IMR-90 (cell line): Measurements from ENCODE around the gene UBAC1. TPM values are rescaled to one million over a fixed set of nuclear protein-coding genes. Genes with fewer than 3 reads are reported as not detected.

Source experiments
- ATAC-seq: fragments of 200-7000 bp; cut with Tn5 transposase; 2 replicates; pipeline ENCODE4 v1.9.1; 2020; ENCODE audit warnings: low read depth, mild to moderate bottlenecking, moderate library complexity
- BruUV-seq: library from RNA; stranded (reverse); fragments of 400-500 nt; replicated peaks from 2 replicates; lab custom pipeline; 2021; lab: Mats Ljungman, UMichigan
- CTCF ChIA-PET: fragments of 300-600 bp; formaldehyde crosslinking; extraction: SDS; loops from one replicate; lab custom pipeline; 2021; ENCODE audit warnings: antibody characterized with exemption; lab: Yijun Ruan, JAX
- POLR2A ChIA-PET: fragments of 300-600 bp; sonication (Branson Sonifier 250); formaldehyde crosslinking; loops from one replicate; lab custom pipeline; 2022; ENCODE audit warnings: antibody characterized with exemption; ENCODE audit not compliant: unreplicated experiment; lab: Charles Lee
- DNase-seq: peaks from one replicate; pipeline ENCODE4 v3.0.0; 2013
- H2AFZ ChIP-seq: replicated peaks from 2 replicates; pipeline ENCODE3; 2013; ENCODE audit warnings: low read length, mild to moderate bottlenecking; ENCODE audit not compliant: poor library complexity
- H2AK5ac ChIP-seq: 2 replicates; pipeline ENCODE4 v1.6.1; 2013; ENCODE audit warnings: low read depth, low read length, inconsistent platforms
- H2AK9ac ChIP-seq: replicated peaks from 2 replicates; pipeline ENCODE3; 2013; ENCODE audit warnings: mild to moderate bottlenecking, low read depth, low read length, moderate library complexity; ENCODE audit not compliant: poor library complexity
- H2BK120ac ChIP-seq: 2 replicates; pipeline ENCODE4 v1.6.1; 2013; ENCODE audit warnings: low read depth, low read length, inconsistent platforms
- H2BK15ac ChIP-seq: 3 replicates; pipeline ENCODE4 v1.6.1; 2013; ENCODE audit warnings: low read depth, low read length, inconsistent platforms
- H2BK20ac ChIP-seq: 2 replicates; pipeline ENCODE4 v1.6.1; 2013; ENCODE audit warnings: low read depth, mild to moderate bottlenecking, inconsistent platforms, low read length, moderate library complexity
- H2BK5ac ChIP-seq: 2 replicates; pipeline ENCODE4 v1.6.1; 2013; ENCODE audit warnings: mild to moderate bottlenecking, low read depth, low read length, inconsistent platforms; ENCODE audit not compliant: poor library complexity, severe bottlenecking
- H3K14ac ChIP-seq: replicated peaks from 2 replicates; pipeline ENCODE4 v1.6.1; 2013; ENCODE audit warnings: low read depth, low read length, inconsistent platforms
- H3K18ac ChIP-seq: 2 replicates; pipeline ENCODE4 v1.6.1; 2013; ENCODE audit warnings: low read depth, low read length, control low read depth
- H3K23ac ChIP-seq: 2 replicates; pipeline ENCODE4 v1.6.1; 2013; ENCODE audit warnings: low read depth, low read length, inconsistent platforms
- H3K27ac ChIP-seq: 2 replicates; pipeline ENCODE4 v1.5.1; 2013; ENCODE audit warnings: mild to moderate bottlenecking, control low read depth, low read length; ENCODE audit not compliant: insufficient read depth
- H3K27me3 ChIP-seq: 2 replicates; pipeline ENCODE4 v1.6.1; 2013; ENCODE audit warnings: low read length; ENCODE audit not compliant: control insufficient read depth, insufficient read depth
- H3K36me3 ChIP-seq: 2 replicates; pipeline ENCODE4 v1.6.1; 2013; ENCODE audit warnings: low read length, mixed read lengths; ENCODE audit not compliant: control insufficient read depth, insufficient read depth
- H3K4ac ChIP-seq: 2 replicates; pipeline ENCODE4 v1.6.1; 2013; ENCODE audit warnings: low read depth, low read length, inconsistent platforms
- H3K4me1 ChIP-seq: 2 replicates; pipeline ENCODE4 v1.6.1; 2013; ENCODE audit warnings: low read length, mixed read lengths; ENCODE audit not compliant: control insufficient read depth, insufficient read depth
- H3K4me2 ChIP-seq: 2 replicates; pipeline ENCODE4 v1.6.1; 2013; ENCODE audit warnings: low read depth, mild to moderate bottlenecking, control low read depth, low read length, moderate library complexity
- H3K4me3 ChIP-seq: 2 replicates; pipeline ENCODE4 v1.5.1; 2013; ENCODE audit warnings: low read depth, mild to moderate bottlenecking, control low read depth, low read length, moderate library complexity; ENCODE audit not compliant: insufficient read depth
- H3K56ac ChIP-seq: 2 replicates; pipeline ENCODE4 v1.6.1; 2013; ENCODE audit warnings: low read length, inconsistent platforms; ENCODE audit not compliant: insufficient read depth; ENCODE audit errors: extremely low read depth
- H3K79me1 ChIP-seq, 2 experiments: 2 replicates each; pipeline ENCODE4 v1.6.1; 2013; ENCODE audit warnings: low read length in 2 of 2, inconsistent platforms in 1 of 2, low read depth in 1 of 2
- H3K9ac ChIP-seq: 2 replicates; pipeline ENCODE4 v1.6.1; 2013; ENCODE audit warnings: low read depth, low read length, control low read depth
- H3K9me1 ChIP-seq: 2 replicates; pipeline ENCODE4 v1.6.1; 2013; ENCODE audit warnings: low read length, inconsistent platforms; ENCODE audit not compliant: insufficient read depth
- H3K9me3 ChIP-seq: 2 replicates; pipeline ENCODE4 v1.6.1; 2013; ENCODE audit warnings: low read length; ENCODE audit not compliant: control insufficient read depth, insufficient read depth
- H4K20me1 ChIP-seq: 2 replicates; pipeline ENCODE4 v1.6.1; 2013; ENCODE audit warnings: low read length, inconsistent platforms; ENCODE audit not compliant: insufficient read depth
- H4K5ac ChIP-seq: 2 replicates; pipeline ENCODE4 v1.6.1; 2013; ENCODE audit warnings: mild to moderate bottlenecking, low read depth, low read length, control low read depth
- H4K8ac ChIP-seq, 2 experiments: 2 replicates each; pipeline ENCODE4 v1.6.1; 2013; ENCODE audit warnings: low read depth in 2 of 2, low read length in 2 of 2, control low read depth in 1 of 2, inconsistent platforms in 1 of 2
- H4K91ac ChIP-seq: 2 replicates; pipeline ENCODE4 v1.6.1; 2013; ENCODE audit warnings: low read depth, low read length, inconsistent platforms; ENCODE audit not compliant: insufficient read depth
- BHLHE40 ChIP-seq: fragments of 150-350 bp; IDR thresholded peaks from 2 replicates; pipeline ENCODE4 v1.6.1; 2016; ENCODE audit warnings: mild to moderate bottlenecking, low read depth, low read length
- CEBPB ChIP-seq: IDR thresholded peaks from 2 replicates; pipeline ENCODE4 v1.6.1; 2012; ENCODE audit warnings: low read depth, low read length, improper control_type of control experiment
- CHD1 ChIP-seq: IDR thresholded peaks from 2 replicates; pipeline ENCODE4 v1.6.1; 2012; ENCODE audit warnings: low read depth, low read length, improper control_type of control experiment
- ELK1 ChIP-seq: fragments of 150-350 bp; IDR thresholded peaks from 2 replicates; pipeline ENCODE4 v1.6.1; 2016; ENCODE audit warnings: low read depth, mild to moderate bottlenecking, low read length, moderate library complexity, borderline replicate concordance
- FOS ChIP-seq: fragments of 150-350 bp; IDR thresholded peaks from 2 replicates; pipeline ENCODE4 v1.6.1; 2016; ENCODE audit warnings: low read depth, low read length
- MAFK ChIP-seq: IDR thresholded peaks from 2 replicates; pipeline ENCODE4 v1.6.1; 2012; ENCODE audit warnings: low read depth, low read length, improper control_type of control experiment
- MAZ ChIP-seq: IDR thresholded peaks from 2 replicates; pipeline ENCODE4 v1.6.1; 2012; ENCODE audit warnings: low read depth, mild to moderate bottlenecking, low read length, improper control_type of control experiment, moderate library complexity, borderline replicate concordance
- MXI1 ChIP-seq: IDR thresholded peaks from 2 replicates; pipeline ENCODE4 v1.6.1; 2012; ENCODE audit warnings: low read depth, mild to moderate bottlenecking, low read length, moderate library complexity, borderline replicate concordance
- NFE2L2 ChIP-seq: fragments of 150-350 bp; IDR thresholded peaks from 2 replicates; pipeline ENCODE4 v1.6.1; 2016; ENCODE audit warnings: low read depth, mild to moderate bottlenecking, low read length
- POLR2A ChIP-seq: IDR thresholded peaks from 2 replicates; pipeline ENCODE4 v1.6.1; 2012; ENCODE audit warnings: mild to moderate bottlenecking, low read depth, low read length
- RAD21 ChIP-seq: IDR thresholded peaks from 2 replicates; pipeline ENCODE4 v1.6.1; 2012; ENCODE audit warnings: low read length, improper control_type of control experiment
- RCOR1 ChIP-seq: IDR thresholded peaks from 2 replicates; pipeline ENCODE4 v1.6.1; 2012; ENCODE audit warnings: mild to moderate bottlenecking, low read length, improper control_type of control experiment; ENCODE audit not compliant: insufficient replicate concordance
- RFX5 ChIP-seq: IDR thresholded peaks from 2 replicates; pipeline ENCODE4 v1.8.0; 2012; ENCODE audit warnings: low read depth, mild to moderate bottlenecking, low read length, moderate library complexity
- SMC3 ChIP-seq: fragments of 150-350 bp; IDR thresholded peaks from 2 replicates; pipeline ENCODE4 v1.6.1; 2016; ENCODE audit warnings: low read depth, mild to moderate bottlenecking, antibody characterized with exemption, low read length, moderate library complexity
- USF2 ChIP-seq: fragments of 150-350 bp; IDR thresholded peaks from 2 replicates; pipeline ENCODE4 v1.6.1; 2017; ENCODE audit warnings: mild to moderate bottlenecking, antibody characterized with exemption, low read length, low read depth
- WGBS, 2 experiments: methylation state at CpG; one replicate each; pipeline versions ENCODE4 v1.1.5 to v1.1.7; 2013; ENCODE audit warnings: missing lambda C conversion rate in 2 of 2; ENCODE audit not compliant: insufficient read length in 1 of 2; ENCODE audit errors: extremely low coverage in 2 of 2; 5-methylcytosine and 5-hydroxymethylcytosine counted together
- dilution Hi-C: fragments of 300-500 bp; cut with HindIII; formaldehyde crosslinking; loops from one replicate; pipeline ENCODE4 v1.14.3; 2018; ENCODE audit warnings: low sequenced_read_pairs; ENCODE audit not compliant: unreplicated experiment
- in situ Hi-C: fragments of 300-500 bp; cut with MboI; formaldehyde crosslinking; loops from 3 replicates; pipeline ENCODE4 v1.14.3; 2019; ENCODE audit warnings: low sequenced_read_pairs, inconsistent platforms, mixed read lengths
- intact Hi-C: fragments of 100-400 bp; cut with micrococcal nuclease; formaldehyde crosslinking; loops from 2 replicates; pipeline ENCODE4 v1.10.0; 2022
- polyA plus RNA-seq, 3 experiments: library from polyadenylated mRNA; depleted of rRNA; stranded (reverse); fragments of >200 nt; gene quantifications; 2 replicates each; pipeline ENCODE4 v1.2.3, GENCODE V29; 2012; ENCODE audit warnings: low replicate concordance in 1 of 3
- total RNA-seq: library from RNA; depleted of rRNA; stranded (reverse); fragments of >200 nt; gene quantifications from 2 replicates; pipeline ENCODE4 v1.2.3, GENCODE V29; 2012
- TF ChIP-seq, protein P1 (sequence below): conservative IDR thresholded peaks from 2 replicates; pipeline ENCODE4 v1.5.1; 2012; ENCODE audit warnings: mild to moderate bottlenecking, low read depth, low read length, improper control_type of control experiment

Gene UBAC1
- total and polyA plus RNA-seq, 2 of the 4 experiments (the other 2 are of a cell fraction), result 25.3 to 33.9 TPM

- Histone ChIP-seq H2AFZ (no peak overlapping the region), H2BK120ac (no peak overlapping the region), H3K4me2 (no peak overlapping the region; the same call in 1 of the 2 replicates), H3K18ac (no peak overlapping the region), H3K27me3 (peaks cover 9% of the 10 kb centered on the region; the same call in 1 of the 2 replicates), H3K56ac (no peak overlapping the region), H4K8ac (no peak overlapping the region), H3K23ac (no peak overlapping the region), H2BK15ac (no peak overlapping the region), H3K9ac (no peak overlapping the region), H3K27ac (no peak overlapping the region), H3K36me3 (no peaks in the 10 kb centered on the region), H3K9me1 (0 out of 2 replicates have a peak, but pooled peaks cover 3% of the 10 kb centered on the region), H3K14ac (no peak overlapping the region), H3K4me1 (peaks cover 2% of the 10 kb centered on the region; the same call in 1 of the 2 replicates), H2AK5ac (no peak overlapping the region), H3K4ac (no peak overlapping the region), H4K91ac (no peak overlapping the region), H4K20me1 (peaks cover 11% of the 10 kb centered on the region), H3K4me3 (no peak overlapping the region), H2BK5ac (no peak overlapping the region), H4K5ac (no peak overlapping the region), H3K9me3 (no peaks in the 10 kb centered on the region), H3K79me1 (0 out of 4 replicates have a peak, but pooled peaks cover 0 to 3% of the 10 kb centered on the region in 2 experiments), H2BK20ac (no peak overlapping the region), H2AK9ac (no peak overlapping the region)
- CTCF ChIA-PET, result no interaction called here
- dilution Hi-C loops (no loop called here), in situ Hi-C loops (no loop called here), intact Hi-C loops (no loop called here)
- ATAC-seq (no peak), DNase-seq (peak; percentile 19)
- 37% methylated on average over 13 of the region's 18 CpGs; no CpG with 5 or more reads in 1 of the 2 experiments for WGBS, 2 experiments
- no peak for TF ChIP-seq ELK1
- no peak for TF ChIP-seq FOS
- TF ChIP-seq RFX5, result no peak
- no peak for TF ChIP-seq NFE2L2
- TF ChIP-seq, protein P1, sequence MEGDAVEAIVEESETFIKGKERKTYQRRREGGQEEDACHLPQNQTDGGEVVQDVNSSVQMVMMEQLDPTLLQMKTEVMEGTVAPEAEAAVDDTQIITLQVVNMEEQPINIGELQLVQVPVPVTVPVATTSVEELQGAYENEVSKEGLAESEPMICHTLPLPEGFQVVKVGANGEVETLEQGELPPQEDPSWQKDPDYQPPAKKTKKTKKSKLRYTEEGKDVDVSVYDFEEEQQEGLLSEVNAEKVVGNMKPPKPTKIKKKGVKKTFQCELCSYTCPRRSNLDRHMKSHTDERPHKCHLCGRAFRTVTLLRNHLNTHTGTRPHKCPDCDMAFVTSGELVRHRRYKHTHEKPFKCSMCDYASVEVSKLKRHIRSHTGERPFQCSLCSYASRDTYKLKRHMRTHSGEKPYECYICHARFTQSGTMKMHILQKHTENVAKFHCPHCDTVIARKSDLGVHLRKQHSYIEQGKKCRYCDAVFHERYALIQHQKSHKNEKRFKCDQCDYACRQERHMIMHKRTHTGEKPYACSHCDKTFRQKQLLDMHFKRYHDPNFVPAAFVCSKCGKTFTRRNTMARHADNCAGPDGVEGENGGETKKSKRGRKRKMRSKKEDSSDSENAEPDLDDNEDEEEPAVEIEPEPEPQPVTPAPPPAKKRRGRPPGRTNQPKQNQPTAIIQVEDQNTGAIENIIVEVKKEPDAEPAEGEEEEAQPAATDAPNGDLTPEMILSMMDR, result no peak
- TF ChIP-seq POLR2A, result no peak
- TF ChIP-seq USF2, result no peak
- TF ChIP-seq BHLHE40, result no peak
- no peak for TF ChIP-seq RAD21
- TF ChIP-seq CEBPB, result no peak
- no peak for TF ChIP-seq SMC3
- TF ChIP-seq RCOR1, result no peak
- no peak for TF ChIP-seq MAZ
- no peak for TF ChIP-seq MAFK
- no peak for TF ChIP-seq MXI1
- TF ChIP-seq CHD1, result no peak
- no TSS peak for BruUV-seq
- POLR2A ChIA-PET, result no interaction called here
Observed at GRCh38 chr9:135971111-135971766, 10.1 kb upstream of the UBAC1 start.
